ENCODE measurements around the gene NAV3.
A peak's percentile ranks its signal among the peaks of the same experiment; 100 is the strongest.

DNA sequence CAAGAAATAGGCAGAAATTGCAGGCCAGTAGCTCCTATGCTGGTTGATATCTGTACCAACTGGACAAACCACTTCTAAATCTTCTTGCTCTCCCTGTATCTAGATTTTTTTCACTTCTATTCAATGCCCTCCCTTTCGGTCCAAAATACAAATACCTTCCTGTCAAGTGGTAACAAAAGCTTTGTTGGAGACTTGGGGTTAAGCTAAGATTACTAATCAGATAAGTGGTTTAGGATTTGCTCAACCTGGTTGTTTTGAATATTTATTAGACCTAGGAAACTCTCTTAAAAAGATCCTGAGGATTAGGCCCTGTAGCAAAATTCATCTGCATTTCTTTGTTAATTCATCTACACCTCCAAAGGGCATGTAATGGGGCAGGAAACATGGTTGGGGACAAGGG, 410.1 kb downstream of the NAV3 start:
- TF ChIP-seq EZH2 (IDR thresholded peaks at IDR 0.05) (no peak), EZH2phosphoT487 (IDR thresholded peaks at IDR 0.05) (peak; percentile 90)
- TF ChIP-seq, protein P1, sequence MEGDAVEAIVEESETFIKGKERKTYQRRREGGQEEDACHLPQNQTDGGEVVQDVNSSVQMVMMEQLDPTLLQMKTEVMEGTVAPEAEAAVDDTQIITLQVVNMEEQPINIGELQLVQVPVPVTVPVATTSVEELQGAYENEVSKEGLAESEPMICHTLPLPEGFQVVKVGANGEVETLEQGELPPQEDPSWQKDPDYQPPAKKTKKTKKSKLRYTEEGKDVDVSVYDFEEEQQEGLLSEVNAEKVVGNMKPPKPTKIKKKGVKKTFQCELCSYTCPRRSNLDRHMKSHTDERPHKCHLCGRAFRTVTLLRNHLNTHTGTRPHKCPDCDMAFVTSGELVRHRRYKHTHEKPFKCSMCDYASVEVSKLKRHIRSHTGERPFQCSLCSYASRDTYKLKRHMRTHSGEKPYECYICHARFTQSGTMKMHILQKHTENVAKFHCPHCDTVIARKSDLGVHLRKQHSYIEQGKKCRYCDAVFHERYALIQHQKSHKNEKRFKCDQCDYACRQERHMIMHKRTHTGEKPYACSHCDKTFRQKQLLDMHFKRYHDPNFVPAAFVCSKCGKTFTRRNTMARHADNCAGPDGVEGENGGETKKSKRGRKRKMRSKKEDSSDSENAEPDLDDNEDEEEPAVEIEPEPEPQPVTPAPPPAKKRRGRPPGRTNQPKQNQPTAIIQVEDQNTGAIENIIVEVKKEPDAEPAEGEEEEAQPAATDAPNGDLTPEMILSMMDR (IDR thresholded peaks at IDR 0.05), result no peak

Data from neural progenitor cell (in vitro differentiated cells).